NCI-H510A (cell line): ENCODE results near the gene SPART.
"Not testable (repeated sequence)": the region's sequence is repeated elsewhere in the genome, so short reads cannot be mapped to it uniquely, and the experiment has no call there.

Experiments
- DNase-seq: peaks from one replicate; lab custom pipeline; 2025; lab: John Stamatoyannopoulos, UW

SPART gene

DNA sequence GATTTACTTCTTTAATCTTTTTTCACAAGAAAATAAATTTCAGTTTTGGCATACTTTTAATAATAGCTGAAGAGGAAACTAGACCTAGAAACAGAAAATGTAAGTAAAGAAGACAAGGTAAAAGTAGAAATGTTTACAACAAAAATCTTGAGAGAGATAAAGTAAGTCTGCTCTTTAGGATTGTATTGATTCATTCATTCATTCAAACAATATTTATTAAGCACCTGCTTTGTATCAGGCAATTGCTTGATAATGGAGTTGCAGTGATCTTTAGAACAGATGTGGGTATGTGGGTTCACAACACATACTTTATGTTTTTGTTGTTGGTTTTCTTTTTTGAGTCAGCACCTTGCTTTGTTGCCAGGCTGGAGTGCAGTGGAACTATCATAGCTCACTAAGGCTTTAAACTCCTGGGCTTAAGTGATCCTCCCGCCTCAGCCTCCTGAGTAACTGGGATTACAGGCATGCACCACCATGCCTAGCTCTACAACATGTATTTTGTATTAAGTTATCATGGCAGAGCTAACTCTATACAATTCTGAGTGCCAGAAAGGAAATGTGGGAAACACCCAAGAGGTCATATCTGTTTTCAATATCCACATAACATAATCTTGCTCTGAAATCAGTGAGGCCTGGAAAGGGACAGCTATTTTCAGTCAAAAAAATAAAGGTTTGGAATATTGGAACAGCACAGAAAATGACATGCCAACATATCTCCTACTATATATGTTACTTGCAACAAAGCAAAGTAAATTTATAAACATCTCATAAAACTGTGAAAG, 8.8 kb upstream of the SPART start:
- DNase-seq = no peak

GRCh38 chr13:36353001-36353400, 6.8 kb upstream of the SPART start:
- DNase-seq = no peak

DNA sequence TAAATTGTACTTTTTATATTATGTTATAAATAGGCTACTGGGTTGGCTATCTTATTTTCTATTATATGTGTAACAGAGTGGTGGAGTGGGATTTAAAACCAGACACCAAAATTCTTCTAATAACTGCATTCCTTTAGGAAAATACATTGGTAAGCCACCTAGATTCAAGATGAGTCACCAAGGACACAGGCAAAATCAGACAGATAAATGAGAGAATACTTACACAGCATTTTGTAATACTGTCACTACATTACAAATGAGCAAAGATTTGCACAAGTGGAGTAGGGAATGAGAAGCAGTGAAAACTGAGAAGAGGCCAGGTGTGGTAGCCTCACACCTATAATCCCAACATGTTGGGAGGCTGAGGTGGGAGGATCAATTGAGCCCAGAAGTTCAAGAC, 6.2 kb upstream of the SPART start:
- no peak for DNase-seq

DNA sequence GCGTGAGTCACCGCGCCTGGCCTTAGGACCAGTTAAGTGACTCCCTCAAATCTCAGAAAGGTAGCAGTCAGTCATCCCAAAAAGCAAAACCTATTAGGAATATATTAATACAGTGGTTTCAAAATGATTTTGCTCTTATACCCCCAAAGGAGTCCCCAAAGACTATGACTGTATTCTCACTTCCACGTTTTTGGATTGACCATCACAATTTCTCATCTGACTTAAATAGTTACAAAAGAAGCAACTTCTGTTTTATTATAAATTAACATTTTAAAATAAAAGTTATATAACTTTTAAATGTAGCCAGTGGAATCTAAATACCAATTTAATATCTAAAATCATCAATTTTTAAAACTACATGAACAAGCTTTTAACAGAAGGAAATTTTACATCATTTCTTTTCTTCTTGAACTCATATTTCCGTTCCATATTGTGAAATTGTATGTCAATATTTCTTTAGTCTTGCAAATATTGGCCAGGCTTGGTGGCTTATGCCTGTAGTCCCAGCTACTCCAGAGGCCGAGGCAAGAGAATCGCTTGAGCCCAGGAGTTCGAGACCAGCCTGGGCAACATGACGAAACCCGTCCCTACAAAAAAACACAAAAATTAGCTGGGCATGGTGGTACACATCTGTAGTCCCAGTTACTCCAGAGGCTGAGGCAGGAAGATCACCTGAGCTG, 1.5 kb upstream of the SPART start:
- DNase-seq = no peak

- DNase-seq = peak; percentile 26
These were observed 564 bp downstream of the SPART start for GRCh38 chr13:36345438-36346221.

DNA sequence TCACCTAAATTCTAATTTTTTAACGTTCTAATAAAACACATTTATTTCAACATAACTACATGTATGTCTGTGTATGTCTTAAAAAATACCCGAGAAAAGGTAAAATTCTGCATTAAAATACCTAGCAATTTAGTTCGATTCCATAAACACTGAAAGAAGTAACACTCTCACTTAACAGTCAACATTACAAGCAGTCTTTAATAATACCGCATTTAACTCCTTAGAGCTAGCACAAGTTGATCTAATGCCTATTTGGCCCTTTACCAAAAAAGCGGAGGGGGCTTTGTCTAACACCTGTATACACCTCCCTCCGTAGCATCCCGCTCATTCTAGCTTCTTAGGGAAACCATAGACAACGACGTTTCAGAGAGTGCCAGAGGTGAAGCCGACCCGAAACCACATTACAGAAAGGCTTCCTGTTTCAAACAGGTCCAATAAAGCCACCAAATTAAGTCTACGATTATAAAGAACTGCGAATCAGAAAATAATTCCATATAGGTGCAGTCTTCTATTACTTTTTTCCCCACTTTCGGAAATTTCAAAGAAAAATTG, 1.2 kb downstream of the SPART start:
- DNase-seq = peak; percentile 2

DNA sequence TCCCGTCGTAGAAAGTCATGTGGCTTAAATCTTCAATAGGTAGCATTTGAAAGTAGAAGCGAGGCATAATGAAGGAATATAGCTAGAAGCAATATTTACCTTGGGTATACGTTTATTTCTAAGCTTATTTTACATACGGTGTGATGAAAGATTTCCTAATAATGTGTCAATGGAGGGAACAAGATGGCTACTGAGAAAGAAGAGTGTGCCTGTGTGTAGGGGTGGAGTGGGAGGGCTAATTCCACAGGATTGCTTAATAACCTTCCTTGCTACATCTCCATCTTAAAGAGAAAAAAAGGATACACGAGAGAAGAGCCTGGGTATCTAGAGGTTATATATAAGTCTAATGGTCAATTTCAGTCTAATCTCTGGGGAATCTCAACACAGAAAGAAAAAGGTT, 2.0 kb downstream of the SPART start:
- no peak for DNase-seq

DNA sequence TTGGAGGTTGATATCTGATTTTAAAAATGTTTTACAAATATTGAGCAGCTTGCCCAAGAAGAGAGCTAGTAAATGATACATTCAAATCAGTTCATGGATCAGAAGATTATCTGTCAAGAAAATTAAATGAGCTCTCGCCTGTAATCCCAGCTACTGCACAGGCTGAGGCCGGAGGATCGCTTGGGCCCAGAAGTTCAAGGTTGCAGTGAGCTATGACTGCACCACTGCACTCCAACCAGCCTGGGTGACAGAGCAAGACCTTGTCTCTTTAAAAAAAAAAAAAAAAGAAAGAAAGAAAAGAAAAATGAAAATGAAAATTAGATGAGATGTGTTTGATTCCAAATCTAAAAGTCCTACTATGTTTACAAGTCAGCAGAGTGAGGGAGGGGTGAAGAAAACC, 2.4 kb downstream of the SPART start:
- DNase-seq = no peak

DNA sequence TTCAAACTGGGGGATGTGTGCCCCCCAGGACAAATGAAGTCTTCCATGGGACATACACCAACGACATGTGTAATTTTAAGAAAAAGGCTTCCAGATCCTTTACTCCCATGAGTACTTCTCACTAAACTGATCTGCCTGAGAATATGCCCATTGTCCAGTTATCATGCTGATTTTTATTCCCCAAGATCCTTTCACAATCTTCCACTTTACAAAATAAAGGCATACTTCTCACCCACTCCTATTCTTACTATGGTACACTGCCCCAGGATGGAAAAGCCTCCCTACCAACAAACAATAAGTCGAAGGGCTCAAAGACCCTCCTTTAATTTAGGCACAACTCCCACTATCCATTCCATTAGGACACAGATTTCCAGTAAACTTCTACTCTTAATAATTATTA, 3.5 kb downstream of the SPART start:
- DNase-seq = no peak

DNA sequence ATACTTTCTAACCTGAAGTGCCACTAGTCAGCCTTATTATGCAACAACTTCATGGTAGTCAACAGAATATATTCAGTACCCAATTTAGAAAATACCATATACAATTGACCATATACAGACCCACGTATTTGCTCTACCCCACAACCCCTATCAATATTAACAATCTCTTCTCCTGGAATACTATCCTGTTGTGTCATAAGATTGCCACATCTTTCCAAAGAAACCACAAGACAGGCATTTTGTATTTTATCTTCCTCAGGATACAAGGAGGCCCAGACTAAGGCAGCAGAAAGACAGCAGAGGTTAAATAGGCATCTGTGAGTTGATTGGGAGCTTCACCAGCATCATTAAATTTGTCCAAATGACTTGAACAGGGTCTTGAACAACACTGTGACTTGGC, 4.5 kb downstream of the SPART start:
- no peak for DNase-seq

DNA sequence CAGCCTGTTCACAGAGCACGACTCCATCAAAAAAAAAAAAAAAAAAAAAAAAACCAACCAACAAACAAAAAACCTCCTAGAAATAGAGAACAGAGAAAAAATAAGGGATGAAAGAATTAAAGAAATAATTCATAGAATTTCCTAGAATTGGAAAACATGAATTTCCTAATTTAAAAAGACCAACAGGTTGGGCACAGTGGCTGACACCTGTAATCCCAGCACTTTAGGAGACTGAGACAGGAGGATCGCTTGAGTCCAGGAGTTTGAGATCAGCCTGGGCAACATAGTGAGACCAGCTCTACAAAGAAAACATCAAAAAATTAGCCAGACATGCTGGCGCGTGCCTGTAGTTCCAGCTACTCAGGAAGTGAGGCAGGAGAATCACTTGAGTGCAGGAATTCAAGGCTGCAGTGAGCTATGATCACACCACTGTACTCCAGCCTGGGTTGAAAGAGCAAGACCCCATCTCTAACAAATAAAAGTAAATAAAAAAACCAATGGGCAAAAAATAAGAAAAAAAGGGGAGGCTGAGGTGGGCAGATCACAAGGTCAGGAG, 6.5 kb downstream of the SPART start:
- no peak for DNase-seq

- no peak for DNase-seq
These were observed 8.1 kb downstream of the SPART start for GRCh38 chr13:36337938-36338641.

DNA sequence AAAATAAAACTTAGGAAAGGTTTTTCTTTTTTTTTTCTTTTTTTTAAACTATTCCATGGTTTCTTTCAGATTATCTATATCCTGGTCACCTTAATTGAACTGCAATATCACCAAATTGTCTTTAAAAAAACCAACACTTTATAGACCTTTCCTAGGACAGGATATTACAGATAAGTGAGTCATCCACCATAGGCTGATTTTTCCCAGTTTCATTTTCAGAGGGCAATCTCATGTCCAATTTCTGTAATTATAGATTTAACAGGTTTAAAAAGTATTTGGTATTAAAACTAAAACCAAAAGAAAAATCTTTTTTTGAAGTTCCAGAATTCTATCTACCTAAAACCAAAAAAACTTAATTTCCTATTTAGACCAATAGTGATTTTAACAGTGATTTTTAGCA, 13.2 kb downstream of the SPART start:
- DNase-seq = no peak

DNA sequence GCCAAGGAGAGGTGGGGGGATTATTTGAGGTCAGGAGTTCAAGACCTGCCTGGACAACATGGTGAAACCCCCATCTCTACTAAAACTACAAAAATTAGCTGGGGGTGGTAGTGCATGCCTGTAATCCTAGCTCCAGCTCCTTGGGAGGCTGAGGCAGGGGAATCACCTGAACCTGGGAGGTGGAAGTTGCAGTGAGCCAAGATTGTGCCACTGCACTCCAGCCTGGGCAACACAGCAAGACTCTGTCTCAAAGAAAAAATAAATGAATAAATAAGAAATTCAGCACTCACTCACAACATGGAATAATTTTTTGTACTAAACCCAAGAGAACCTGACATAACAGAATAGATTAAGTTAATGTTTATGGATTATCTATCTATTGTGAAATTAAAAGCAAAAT, 13.9 kb downstream of the SPART start:
- DNase-seq = not testable (repeated sequence)

DNA sequence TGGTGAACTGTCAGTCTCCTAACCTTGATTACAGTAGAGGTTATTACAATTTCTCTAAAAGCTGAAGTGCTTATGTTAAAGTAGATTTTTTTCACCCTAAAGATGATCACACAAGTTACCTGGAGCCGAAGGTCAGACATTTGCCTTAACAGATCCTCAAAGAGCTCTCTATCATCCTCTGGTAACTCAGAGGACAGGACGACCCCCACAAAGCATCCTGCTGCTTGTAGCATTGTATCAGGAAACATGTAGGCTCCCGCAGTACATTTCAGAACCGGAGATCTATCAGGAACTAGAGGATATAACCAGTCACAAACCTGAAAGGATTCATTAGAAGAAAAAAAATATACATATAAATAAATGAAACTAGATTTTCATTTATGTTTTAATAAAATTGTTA, 14.9 kb downstream of the SPART start:
- no peak for DNase-seq

DNA sequence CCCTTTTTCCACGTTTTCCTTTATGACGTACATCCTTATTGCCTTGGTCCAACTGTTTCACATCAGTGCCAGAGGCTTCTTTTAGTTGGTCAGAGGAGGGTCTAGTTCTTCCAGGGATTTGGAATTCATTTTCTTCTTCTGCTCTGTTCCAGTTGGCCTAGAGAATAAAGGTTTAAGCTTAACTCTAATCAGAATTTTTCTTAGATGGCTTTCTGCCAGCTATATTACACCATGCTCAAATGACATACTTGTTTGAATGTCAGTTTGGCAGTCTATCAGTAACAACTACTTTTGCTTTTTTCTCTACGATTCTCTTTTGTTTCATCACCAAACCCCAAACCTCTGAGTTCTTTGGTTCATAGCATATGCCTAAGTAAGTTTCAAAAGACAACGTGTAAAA, 16.8 kb downstream of the SPART start:
- DNase-seq = no peak

- no peak for DNase-seq
These were observed 17.4 kb downstream of the SPART start for GRCh38 chr13:36328821-36329220.

DNA sequence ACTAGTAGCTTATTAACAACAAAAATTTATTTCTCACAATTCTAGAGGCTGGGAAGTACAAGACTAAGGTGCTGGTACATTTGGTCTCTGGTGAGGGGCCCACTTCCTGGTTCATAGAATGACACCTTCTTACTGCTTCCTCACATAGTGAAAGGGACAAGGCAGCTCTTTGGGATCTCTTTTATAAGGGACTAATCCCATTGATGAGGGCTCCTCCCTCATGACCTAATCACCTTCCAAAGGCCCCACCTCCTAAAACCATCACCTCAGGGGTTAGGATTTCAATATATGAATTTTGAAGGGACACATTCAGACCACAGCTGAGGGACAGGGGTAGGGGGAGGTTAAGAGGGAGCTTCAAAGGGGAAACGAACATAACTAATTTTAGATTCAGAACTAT, 20.3 kb downstream of the SPART start:
- DNase-seq = no peak

DNA sequence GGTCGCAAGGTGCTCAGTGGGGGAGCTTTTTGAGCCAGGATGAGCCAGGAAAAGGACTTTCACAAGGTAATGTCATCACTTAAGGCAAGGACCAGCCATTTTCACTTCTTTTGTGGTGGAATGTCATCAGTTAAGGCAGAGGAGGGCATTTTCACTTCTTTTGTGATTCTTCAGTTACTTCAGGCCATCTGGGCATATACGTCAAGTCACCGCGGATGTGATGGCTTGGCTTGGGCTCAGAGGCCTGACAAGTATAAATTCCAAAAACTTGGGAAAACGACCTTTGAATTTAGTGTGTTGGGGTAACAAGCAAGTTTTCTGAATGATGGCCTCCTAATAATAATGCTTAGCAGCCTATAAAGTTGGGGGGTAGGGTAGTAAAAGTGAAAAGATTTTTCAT, 21.3 kb downstream of the SPART start:
- DNase-seq = not testable (repeated sequence)

GRCh38 chr13:36323951-36324566, 22.1 kb downstream of the SPART start:
- DNase-seq = no peak

DNA sequence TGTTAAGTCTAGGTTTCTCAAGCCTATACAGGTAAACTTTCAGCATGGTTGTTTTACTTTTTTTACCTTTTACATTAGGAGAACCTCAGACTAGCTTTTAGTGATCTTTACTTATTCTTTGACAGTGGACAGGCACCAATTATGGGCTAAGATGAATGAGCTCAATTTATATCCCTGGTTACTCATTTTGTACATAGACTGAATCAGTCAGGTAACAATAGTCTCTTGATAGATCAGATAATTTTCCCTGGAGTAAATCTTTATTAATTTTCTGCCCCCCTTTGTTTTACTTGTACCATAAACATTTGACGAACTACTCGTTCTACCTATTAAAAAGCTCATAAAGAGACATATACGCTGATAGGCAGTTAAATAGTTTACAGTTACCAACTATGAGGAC, 22.8 kb downstream of the SPART start:
- DNase-seq = no peak
